AG04450 (cell line): ENCODE measurements around the gene MT1M. TPM values are rescaled to one million over a fixed set of nuclear protein-coding genes. Genes with fewer than 3 reads are reported as not detected.
A peak's percentile ranks its signal among the peaks of the same experiment; 100 is the strongest.

Experiments
- CTCF ChIA-PET: fragments of 300-600, 350-600 bp; formaldehyde crosslinking; extraction: SDS; loops from one replicate; lab custom pipeline; 2022; ENCODE audit warnings: antibody characterized with exemption, inconsistent platforms; lab: Charles Lee
- POLR2A ChIA-PET: fragments of 350-600 bp; formaldehyde crosslinking; extraction: SDS; loops from one replicate; lab custom pipeline; 2021; ENCODE audit warnings: antibody characterized with exemption, inconsistent platforms; lab: Yijun Ruan, JAX
- DNase-seq: peaks from one replicate; pipeline ENCODE4 v3.0.0-alpha.2; 2011; ENCODE audit warnings: low read depth, low spot score
- H3K27ac ChIP-seq: one replicate; pipeline ENCODE4 v1.5.1; 2012; ENCODE audit warnings: low read depth, low read length, control low read depth
- H3K27me3 ChIP-seq: one replicate; pipeline ENCODE4 v1.6.0; 2012; ENCODE audit warnings: low read length; ENCODE audit not compliant: control insufficient read depth, insufficient read depth
- H3K4me3 ChIP-seq: 2 replicates; pipeline ENCODE4 v1.5.1; 2011; ENCODE audit warnings: mild to moderate bottlenecking, low read depth, low read length, control low read depth
- H3K9me3 ChIP-seq: 2 replicates; pipeline ENCODE4 v1.5.1; 2012; ENCODE audit warnings: low read length; ENCODE audit not compliant: control insufficient read depth, insufficient read depth
- polyA plus RNA-seq: library from polyadenylated mRNA; depleted of rRNA; stranded (reverse); fragments of >200 nt; gene quantifications from 2 replicates; pipeline ENCODE4 v1.2.3, GENCODE V29; 2011
- TF ChIP-seq, protein P1 (sequence below): IDR thresholded peaks from 2 replicates; pipeline ENCODE4 v1.5.1; 2011; ENCODE audit warnings: low read depth, low read length, control low read depth, inconsistent platforms

MT1M gene
- polyA plus RNA-seq, 1 experiment, result 0.10 TPM

DNA sequence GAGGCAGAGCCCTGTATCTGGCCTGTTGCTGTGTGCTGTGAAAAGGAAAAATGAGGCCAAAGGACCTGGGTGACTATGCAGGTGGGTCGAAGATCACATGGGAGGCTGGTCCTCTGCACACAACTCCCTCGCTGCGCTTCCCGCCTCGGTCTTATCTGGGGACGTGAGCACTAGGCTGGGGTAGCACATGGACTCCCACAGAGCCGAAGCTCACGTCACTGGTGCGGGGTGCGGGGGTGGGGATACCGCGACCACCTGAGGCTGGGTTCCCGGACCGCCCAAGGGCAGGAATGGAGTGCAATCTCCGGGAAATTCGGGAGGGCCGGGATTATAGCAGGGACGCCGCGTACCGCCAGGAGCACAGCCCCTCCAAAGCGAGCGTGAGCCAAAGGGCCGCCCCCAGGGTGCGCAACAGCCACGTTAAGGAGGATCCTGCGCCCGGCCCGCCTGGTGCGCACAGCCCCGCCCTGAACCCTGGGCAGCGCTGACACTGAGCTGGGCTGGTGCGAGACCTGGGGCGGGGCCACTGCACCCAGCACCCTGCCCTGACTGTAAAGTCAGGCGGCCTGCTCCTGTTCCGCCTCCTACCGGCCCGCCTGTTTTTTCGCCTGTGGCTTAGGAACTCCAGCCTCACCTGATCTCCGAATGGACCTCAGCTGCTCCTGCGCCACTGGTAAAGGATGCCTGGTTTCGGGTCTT, 10.8 kb downstream of the MT1M start:
- Histone ChIP-seq H3K27me3 (peaks cover 91% of the 10 kb centered on the region), H3K4me3 (peak overlapping the region; percentile 22; the same call in 1 of the 2 replicates), H3K27ac (no peak overlapping the region), H3K9me3 (no peaks in the 10 kb centered on the region; the same call in 1 of the 2 replicates)
- TF ChIP-seq, protein P1, sequence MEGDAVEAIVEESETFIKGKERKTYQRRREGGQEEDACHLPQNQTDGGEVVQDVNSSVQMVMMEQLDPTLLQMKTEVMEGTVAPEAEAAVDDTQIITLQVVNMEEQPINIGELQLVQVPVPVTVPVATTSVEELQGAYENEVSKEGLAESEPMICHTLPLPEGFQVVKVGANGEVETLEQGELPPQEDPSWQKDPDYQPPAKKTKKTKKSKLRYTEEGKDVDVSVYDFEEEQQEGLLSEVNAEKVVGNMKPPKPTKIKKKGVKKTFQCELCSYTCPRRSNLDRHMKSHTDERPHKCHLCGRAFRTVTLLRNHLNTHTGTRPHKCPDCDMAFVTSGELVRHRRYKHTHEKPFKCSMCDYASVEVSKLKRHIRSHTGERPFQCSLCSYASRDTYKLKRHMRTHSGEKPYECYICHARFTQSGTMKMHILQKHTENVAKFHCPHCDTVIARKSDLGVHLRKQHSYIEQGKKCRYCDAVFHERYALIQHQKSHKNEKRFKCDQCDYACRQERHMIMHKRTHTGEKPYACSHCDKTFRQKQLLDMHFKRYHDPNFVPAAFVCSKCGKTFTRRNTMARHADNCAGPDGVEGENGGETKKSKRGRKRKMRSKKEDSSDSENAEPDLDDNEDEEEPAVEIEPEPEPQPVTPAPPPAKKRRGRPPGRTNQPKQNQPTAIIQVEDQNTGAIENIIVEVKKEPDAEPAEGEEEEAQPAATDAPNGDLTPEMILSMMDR, result peak; percentile 31; the same call in 1 of the 2 replicates
- DNase-seq, result no peak
- CTCF ChIA-PET, result interaction anchor here (1.3 kb wide), 1 partner anchor 59 kb away, joined by 3 read pairs; no protein-coding TSS in a partner anchor
- POLR2A ChIA-PET, result interaction anchor here (1.0 kb wide), 1 partner anchor 18 kb away, joined by 3 read pairs; the partner anchor contains the start of gene MT1E

DNA sequence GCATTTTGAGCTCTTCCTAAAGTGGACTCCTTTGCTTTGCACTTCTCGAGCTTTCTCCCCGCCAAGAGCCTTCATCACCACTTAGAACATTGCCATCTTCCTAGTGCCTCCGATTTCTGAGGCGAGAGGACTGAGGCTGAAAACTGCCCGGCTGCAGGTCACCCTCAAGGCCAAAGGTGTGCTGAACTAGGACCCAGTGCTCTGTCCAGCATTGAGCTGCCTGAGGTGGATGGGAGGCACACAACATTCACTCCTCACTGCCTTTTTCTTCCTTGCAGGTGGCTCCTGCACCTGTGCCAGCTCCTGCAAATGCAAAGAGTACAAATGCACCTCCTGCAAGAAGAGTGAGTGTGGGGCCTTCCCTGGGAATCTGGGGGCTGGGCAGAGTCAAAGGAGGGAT, 11.4 kb downstream of the MT1M start:
- TF ChIP-seq, protein P1, result no peak
- ChIA-PET POLR2A (interaction anchor here (1.0 kb wide), 1 partner anchor 18 kb away, joined by 3 read pairs; the partner anchor contains the start of gene MT1E), CTCF (interaction anchor here (1.3 kb wide), 1 partner anchor 58 kb away, joined by 3 read pairs; no protein-coding TSS in a partner anchor)
- no peak for DNase-seq
- Histone ChIP-seq H3K27me3 (peaks cover 91% of the 10 kb centered on the region), H3K9me3 (no peaks in the 10 kb centered on the region; the same call in 1 of the 2 replicates), H3K27ac (no peak overlapping the region), H3K4me3 (no peak overlapping the region)

DNA sequence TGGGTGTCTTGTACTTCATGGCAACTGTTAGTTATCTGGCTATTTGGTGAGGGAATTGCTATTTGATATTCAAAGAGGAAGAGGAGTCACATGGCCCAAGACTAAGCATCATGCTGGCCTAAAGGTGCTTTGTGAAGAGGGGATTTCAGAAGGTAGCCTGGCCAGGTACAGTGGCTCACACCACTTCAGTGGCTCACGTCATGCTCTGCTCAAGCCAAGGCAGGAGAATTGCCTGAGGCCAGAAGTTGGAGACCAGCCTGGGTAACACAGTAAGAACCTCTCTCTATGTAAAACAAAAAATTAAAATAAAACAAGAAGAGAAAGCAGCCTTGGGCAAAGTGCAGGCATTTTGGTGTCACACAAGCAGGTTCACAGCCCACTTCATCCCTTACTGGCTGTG, 12.9 kb downstream of the MT1M start:
- no peak for DNase-seq
- Histone ChIP-seq H3K9me3 (no peaks in the 10 kb centered on the region; the same call in 1 of the 2 replicates), H3K27ac (no peak overlapping the region), H3K4me3 (no peak overlapping the region), H3K27me3 (peaks cover 86% of the 10 kb centered on the region)
- TF ChIP-seq, protein P1, result no peak
- CTCF ChIA-PET, result no interaction called here
- POLR2A ChIA-PET, result no interaction called here

DNA sequence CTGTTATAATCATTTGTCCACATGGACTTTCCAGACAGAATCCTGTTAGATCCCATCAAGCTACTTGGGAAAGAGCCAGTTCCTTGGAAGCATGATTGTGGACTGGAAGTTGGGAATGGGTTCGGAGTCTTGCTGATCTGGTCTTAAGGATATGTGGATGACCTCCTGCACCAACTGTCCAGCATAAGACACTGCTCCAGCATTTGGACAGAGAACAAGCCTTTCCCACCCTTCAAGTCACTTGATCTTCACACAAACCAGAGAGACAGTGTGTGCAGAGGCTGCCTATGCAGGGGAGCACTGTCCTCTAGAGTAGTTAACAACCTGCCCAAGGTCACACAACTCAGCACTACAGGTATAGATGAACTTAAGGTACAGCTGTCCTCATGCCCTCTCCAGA, 13.4 kb downstream of the MT1M start:
- DNase-seq, result no peak
- CTCF ChIA-PET, result no interaction called here
- Histone ChIP-seq H3K9me3 (no peaks in the 10 kb centered on the region; the same call in 1 of the 2 replicates), H3K4me3 (no peak overlapping the region), H3K27me3 (peaks cover 85% of the 10 kb centered on the region), H3K27ac (no peak overlapping the region)
- TF ChIP-seq, protein P1, result no peak
- POLR2A ChIA-PET, result no interaction called here
